ENCODE measurements around the gene SH3PXD2A. TPM values are rescaled to one million over a fixed set of nuclear protein-coding genes. Genes with fewer than 3 reads are reported as not detected.
A peak's percentile ranks its signal among the peaks of the same experiment; 100 is the strongest.

Gene SH3PXD2A
- total and polyA plus RNA-seq, 9 of the 15 experiments (the other 6 are each of a cell fraction or from before 2014, with no cell fraction given), result 0.41 to 9.3 (median 2.5) TPM

DNA sequence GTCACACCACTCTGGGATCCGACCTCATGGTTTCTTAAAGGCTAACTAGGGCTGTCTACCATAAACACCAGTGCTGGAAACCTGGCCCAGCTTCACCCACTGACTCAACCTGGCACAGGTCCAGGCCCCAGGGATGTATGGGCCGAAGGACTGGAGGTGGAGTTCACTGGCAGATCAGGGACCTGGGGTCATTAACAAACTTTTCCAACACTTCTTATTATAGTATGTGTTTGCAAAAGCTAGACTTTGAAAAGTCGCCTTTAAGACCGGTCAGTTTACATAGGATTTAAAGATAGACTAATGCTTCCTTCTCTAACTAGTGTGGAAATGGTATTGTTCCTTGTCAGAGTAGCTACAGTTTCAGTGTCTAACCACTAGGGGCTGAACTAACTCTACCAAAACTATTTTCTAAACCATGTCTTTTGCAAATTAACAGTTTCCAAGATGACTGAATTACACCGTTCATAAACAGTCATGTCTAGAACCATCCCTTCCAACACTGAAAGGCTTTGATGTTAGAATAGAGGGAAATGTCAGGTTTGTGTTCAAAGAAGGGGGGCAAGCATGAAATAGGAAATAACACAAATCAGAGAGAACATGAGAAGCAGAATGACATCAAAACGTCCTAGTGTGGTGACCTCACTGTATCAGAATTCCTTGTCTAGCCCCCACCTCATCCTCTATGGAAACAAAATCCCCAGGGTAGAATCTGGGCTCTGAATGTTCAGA lies 32.9 kb upstream of the SH3PXD2A start:
- H3K4me1 ChIP-seq (replicated peaks in 1 of 2; ENCODE audit: control insufficient read depth in 2 of 2, insufficient read depth in 2 of 2, low read length in 2 of 2), result no peaks in the 10 kb centered on the region
- no peaks in the 10 kb centered on the region for H4K20me1 ChIP-seq (replicated peaks; ENCODE audit: control insufficient read depth, insufficient read depth, low read length)
- intact Hi-C loops (cut with micrococcal nuclease) (loop anchor here (2.0 to 10.0 kb wide), 5 partner anchors 79 to 464 kb away; partner anchors contain the start of genes CFAP58, SFR1 and SLK), in situ Hi-C loops (cut with MboI) (loop anchor here (5.0 to 10.0 kb wide), 2 partner anchors 79 to 173 kb away; partner anchors contain the start of gene SLK)
- no peak overlapping the region for H3K4me3 ChIP-seq
- peak; percentile 33 to 46 (median 38) for DNase-seq (ENCODE audit: extremely low read depth in 1 of 4, low spot score in 3 of 4)
- H3K27ac ChIP-seq (ENCODE audit: extremely low read depth, low read depth, low read length), result no peak overlapping the region
- no peak overlapping the region for H3K4me2 ChIP-seq (ENCODE audit: insufficient read depth, low read length)
- H3K9me1 ChIP-seq (ENCODE audit: control insufficient read depth, insufficient read depth, low read length), result no peaks in the 10 kb centered on the region
- H3K9me3 ChIP-seq (replicated peaks; ENCODE audit: control insufficient read depth, insufficient read depth, low read depth, low read length), result no peaks in the 10 kb centered on the region
- 30% methylated on average over 6 of the region's 6 CpGs for WGBS (ENCODE audit: insufficient coverage, low coverage, missing lambda C conversion rate)
- H2AFZ ChIP-seq (ENCODE audit: low read depth, low read length), result no peak overlapping the region
- BruUV-seq (replicated peaks), result no TSS peak
- peaks cover 3% of the 10 kb centered on the region; the same call in 1 of the 3 replicates for H3K36me3 ChIP-seq (ENCODE audit: control insufficient read depth, insufficient read depth, low read length)
- POLR2A ChIA-PET, result no interaction called here
- ATAC-seq, result peak; percentile 80
- CTCF ChIA-PET (ENCODE audit: low intra/inter-chr PET ratio), result interaction anchor here (1.1 to 1.9 kb wide), 2 partner anchors 175 to 321 kb away, joined by 4 to 5 read pairs; no protein-coding TSS in a partner anchor
- H3K27me3 ChIP-seq (ENCODE audit: control insufficient read depth in 2 of 2, insufficient read depth in 2 of 2, low read length in 2 of 2), result no peaks in the 10 kb centered on the region
- FAIRE-seq, result peak; percentile 82
- H3K9ac ChIP-seq (ENCODE audit: insufficient read depth in 1 of 2, low read depth in 2 of 2, low read length in 2 of 2), result no peak overlapping the region
- no peaks in the 10 kb centered on the region for H3K79me2 ChIP-seq (ENCODE audit: control insufficient read depth, insufficient read depth, low read length)
- TF ChIP-seq SMC3 (conservative IDR thresholded peaks at IDR 0.05; ENCODE audit: insufficient read depth, low read depth, low read length) (peak; percentile 33; the same call in 1 of the 2 replicates), KLF16 (IDR thresholded peaks at IDR 0.05) (0 out of 2 replicates have a peak, but pooled peaks have one; percentile 50), ARID2 (IDR thresholded peaks at IDR 0.05) (0 out of 2 replicates have a peak, but pooled peaks have one; percentile 35), NFIC (IDR thresholded peaks at IDR 0.05) (peak; percentile 90)
- TF ChIP-seq, protein P1, sequence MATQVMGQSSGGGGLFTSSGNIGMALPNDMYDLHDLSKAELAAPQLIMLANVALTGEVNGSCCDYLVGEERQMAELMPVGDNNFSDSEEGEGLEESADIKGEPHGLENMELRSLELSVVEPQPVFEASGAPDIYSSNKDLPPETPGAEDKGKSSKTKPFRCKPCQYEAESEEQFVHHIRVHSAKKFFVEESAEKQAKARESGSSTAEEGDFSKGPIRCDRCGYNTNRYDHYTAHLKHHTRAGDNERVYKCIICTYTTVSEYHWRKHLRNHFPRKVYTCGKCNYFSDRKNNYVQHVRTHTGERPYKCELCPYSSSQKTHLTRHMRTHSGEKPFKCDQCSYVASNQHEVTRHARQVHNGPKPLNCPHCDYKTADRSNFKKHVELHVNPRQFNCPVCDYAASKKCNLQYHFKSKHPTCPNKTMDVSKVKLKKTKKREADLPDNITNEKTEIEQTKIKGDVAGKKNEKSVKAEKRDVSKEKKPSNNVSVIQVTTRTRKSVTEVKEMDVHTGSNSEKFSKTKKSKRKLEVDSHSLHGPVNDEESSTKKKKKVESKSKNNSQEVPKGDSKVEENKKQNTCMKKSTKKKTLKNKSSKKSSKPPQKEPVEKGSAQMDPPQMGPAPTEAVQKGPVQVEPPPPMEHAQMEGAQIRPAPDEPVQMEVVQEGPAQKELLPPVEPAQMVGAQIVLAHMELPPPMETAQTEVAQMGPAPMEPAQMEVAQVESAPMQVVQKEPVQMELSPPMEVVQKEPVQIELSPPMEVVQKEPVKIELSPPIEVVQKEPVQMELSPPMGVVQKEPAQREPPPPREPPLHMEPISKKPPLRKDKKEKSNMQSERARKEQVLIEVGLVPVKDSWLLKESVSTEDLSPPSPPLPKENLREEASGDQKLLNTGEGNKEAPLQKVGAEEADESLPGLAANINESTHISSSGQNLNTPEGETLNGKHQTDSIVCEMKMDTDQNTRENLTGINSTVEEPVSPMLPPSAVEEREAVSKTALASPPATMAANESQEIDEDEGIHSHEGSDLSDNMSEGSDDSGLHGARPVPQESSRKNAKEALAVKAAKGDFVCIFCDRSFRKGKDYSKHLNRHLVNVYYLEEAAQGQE (IDR thresholded peaks at IDR 0.05; ENCODE audit: borderline replicate concordance), result peak; percentile 73; the same call in 1 of the 2 replicates
- TF ChIP-seq, protein P1 (CRISPR knock-in tag; IDR thresholded peaks at IDR 0.05; ENCODE audit: low read depth), result no peak
- TF ChIP-seq, protein P2, sequence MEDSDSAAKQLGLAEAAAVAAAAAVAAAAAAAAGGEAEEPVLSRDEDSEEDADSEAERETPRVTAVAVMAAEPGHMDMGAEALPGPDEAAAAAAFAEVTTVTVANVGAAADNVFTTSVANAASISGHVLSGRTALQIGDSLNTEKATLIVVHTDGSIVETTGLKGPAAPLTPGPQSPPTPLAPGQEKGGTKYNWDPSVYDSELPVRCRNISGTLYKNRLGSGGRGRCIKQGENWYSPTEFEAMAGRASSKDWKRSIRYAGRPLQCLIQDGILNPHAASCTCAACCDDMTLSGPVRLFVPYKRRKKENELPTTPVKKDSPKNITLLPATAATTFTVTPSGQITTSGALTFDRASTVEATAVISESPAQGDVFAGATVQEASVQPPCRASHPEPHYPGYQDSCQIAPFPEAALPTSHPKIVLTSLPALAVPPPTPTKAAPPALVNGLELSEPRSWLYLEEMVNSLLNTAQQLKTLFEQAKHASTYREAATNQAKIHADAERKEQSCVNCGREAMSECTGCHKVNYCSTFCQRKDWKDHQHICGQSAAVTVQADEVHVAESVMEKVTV (CRISPR knock-in tag; IDR thresholded peaks at IDR 0.05), result peak; percentile 47; the same call in 1 of the 2 replicates
- TF ChIP-seq, protein P3, sequence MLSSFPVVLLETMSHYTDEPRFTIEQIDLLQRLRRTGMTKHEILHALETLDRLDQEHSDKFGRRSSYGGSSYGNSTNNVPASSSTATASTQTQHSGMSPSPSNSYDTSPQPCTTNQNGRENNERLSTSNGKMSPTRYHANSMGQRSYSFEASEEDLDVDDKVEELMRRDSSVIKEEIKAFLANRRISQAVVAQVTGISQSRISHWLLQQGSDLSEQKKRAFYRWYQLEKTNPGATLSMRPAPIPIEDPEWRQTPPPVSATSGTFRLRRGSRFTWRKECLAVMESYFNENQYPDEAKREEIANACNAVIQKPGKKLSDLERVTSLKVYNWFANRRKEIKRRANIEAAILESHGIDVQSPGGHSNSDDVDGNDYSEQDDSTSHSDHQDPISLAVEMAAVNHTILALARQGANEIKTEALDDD (IDR thresholded peaks at IDR 0.05), result peak; percentile 33; the same call in 1 of the 2 replicates

Data from K562 (cell line).